OCI-LY7 (cell line): Measurements from ENCODE around the gene TRAF2. TPM values are rescaled to one million over a fixed set of nuclear protein-coding genes. Genes with fewer than 3 reads are reported as not detected.

Experiments
- BruUV-seq: library from RNA; stranded (reverse); fragments of 400-500 nt; replicated peaks from 2 replicates; lab custom pipeline; 2021; lab: Mats Ljungman, UMichigan
- CTCF ChIA-PET: fragments of 300-600 bp; sonication (Branson Sonifier 250); formaldehyde crosslinking; loops from one replicate; lab custom pipeline; 2022; ENCODE audit warnings: antibody characterized with exemption; ENCODE audit not compliant: unreplicated experiment; lab: Charles Lee
- POLR2A ChIA-PET: fragments of 300-600 bp; sonication (Branson Sonifier 250); formaldehyde crosslinking; loops from one replicate; lab custom pipeline; 2022; ENCODE audit warnings: antibody characterized with exemption; lab: Charles Lee
- DNase-seq: peaks from one replicate; pipeline ENCODE4 v3.0.0-alpha.2; 2015; ENCODE audit warnings: low spot score
- H2AFZ ChIP-seq: fragments of 200-600 bp; sonication (generic), shearing (Covaris generic); 2 replicates; pipeline ENCODE4 v1.6.1; 2014; ENCODE audit warnings: mild to moderate bottlenecking, antibody characterized with exemption, low read length, moderate library complexity
- H3K27ac ChIP-seq: fragments of 200-600 bp; sonication (generic); 2 replicates; pipeline ENCODE4 v1.5.1; 2014; ENCODE audit warnings: mixed run types, low read depth, mild to moderate bottlenecking, moderate library complexity, low read length, inconsistent platforms; ENCODE audit not compliant: poor library complexity, severe bottlenecking
- H3K36me3 ChIP-seq: fragments of 200-600 bp; sonication (generic); 2 replicates; pipeline ENCODE4 v1.6.1; 2014; ENCODE audit warnings: mild to moderate bottlenecking, antibody characterized with exemption, low read length, moderate library complexity, mixed read lengths; ENCODE audit not compliant: insufficient read depth
- H3K4me1 ChIP-seq: fragments of 200-600 bp; sonication (generic); 2 replicates; pipeline ENCODE4 v1.5.1; 2014; ENCODE audit warnings: mild to moderate bottlenecking, low read length; ENCODE audit not compliant: insufficient read depth, poor library complexity, severe bottlenecking
- H3K4me2 ChIP-seq: fragments of 200-600 bp; sonication (generic); 2 replicates; pipeline ENCODE4 v1.6.1; 2014; ENCODE audit warnings: mild to moderate bottlenecking, low read length
- H3K4me3 ChIP-seq: fragments of 200-600 bp; sonication (generic); 2 replicates; pipeline ENCODE4 v1.5.1; 2014; ENCODE audit warnings: mild to moderate bottlenecking, low read depth, low read length; ENCODE audit not compliant: poor library complexity, severe bottlenecking
- H3K79me2 ChIP-seq: fragments of 200-600 bp; sonication (generic); 2 replicates; pipeline ENCODE4 v1.6.1; 2016; ENCODE audit warnings: low read depth, mild to moderate bottlenecking, low read length, moderate library complexity, mixed read lengths; ENCODE audit not compliant: insufficient read depth
- H3K9me2 ChIP-seq: fragments of 200-600 bp; sonication (generic); 2 replicates; pipeline ENCODE4 v1.6.1; 2016; ENCODE audit warnings: mild to moderate bottlenecking, low read length, mixed read lengths; ENCODE audit not compliant: insufficient read depth
- H3K9me3 ChIP-seq: fragments of 200-600 bp; sonication (generic); 2 replicates; pipeline ENCODE4 v1.6.1; 2014; ENCODE audit warnings: mild to moderate bottlenecking, mixed run types, low read length, mixed read lengths
- H4K20me1 ChIP-seq: fragments of 200-600 bp; sonication (generic); 2 replicates; pipeline ENCODE4 v1.6.1; 2014; ENCODE audit warnings: mild to moderate bottlenecking, antibody characterized with exemption, low read length, moderate library complexity, mixed read lengths; ENCODE audit not compliant: insufficient read depth
- EZH2phosphoT487 ChIP-seq: fragments of 200-600 bp; sonication (generic); IDR thresholded peaks from 2 replicates; pipeline ENCODE4 v1.6.1; 2018; ENCODE audit warnings: low read depth, borderline replicate concordance, mild to moderate bottlenecking, mixed run types, antibody characterized with exemption, low read length, moderate library complexity, mixed read lengths
- intact Hi-C: fragments of 100-400 bp; cut with micrococcal nuclease; formaldehyde crosslinking; loops from one replicate; pipeline ENCODE4 v1.10.0; 2022; ENCODE audit not compliant: unreplicated experiment
- total RNA-seq, 2 experiments: library from RNA; depleted of rRNA in 1 of 2; stranded (reverse); fragments of >200 nt in 1 of 2; shearing (Covaris generic) in 1 of 2; gene quantifications; 2 replicates each; pipeline ENCODE4 v1.2.3, GENCODE V29; 2014 to 2022
- TF ChIP-seq, protein P1 (sequence below): fragments of 200-600 bp; sonication (generic); conservative IDR thresholded peaks from 2 replicates; pipeline ENCODE4 v1.5.1; 2014; ENCODE audit warnings: mild to moderate bottlenecking, antibody characterized with exemption, low read length, moderate library complexity, mixed read lengths

Gene TRAF2
- total RNA-seq, 2 experiments from 2014 or later: 31.4 to 40.5 TPM

DNA sequence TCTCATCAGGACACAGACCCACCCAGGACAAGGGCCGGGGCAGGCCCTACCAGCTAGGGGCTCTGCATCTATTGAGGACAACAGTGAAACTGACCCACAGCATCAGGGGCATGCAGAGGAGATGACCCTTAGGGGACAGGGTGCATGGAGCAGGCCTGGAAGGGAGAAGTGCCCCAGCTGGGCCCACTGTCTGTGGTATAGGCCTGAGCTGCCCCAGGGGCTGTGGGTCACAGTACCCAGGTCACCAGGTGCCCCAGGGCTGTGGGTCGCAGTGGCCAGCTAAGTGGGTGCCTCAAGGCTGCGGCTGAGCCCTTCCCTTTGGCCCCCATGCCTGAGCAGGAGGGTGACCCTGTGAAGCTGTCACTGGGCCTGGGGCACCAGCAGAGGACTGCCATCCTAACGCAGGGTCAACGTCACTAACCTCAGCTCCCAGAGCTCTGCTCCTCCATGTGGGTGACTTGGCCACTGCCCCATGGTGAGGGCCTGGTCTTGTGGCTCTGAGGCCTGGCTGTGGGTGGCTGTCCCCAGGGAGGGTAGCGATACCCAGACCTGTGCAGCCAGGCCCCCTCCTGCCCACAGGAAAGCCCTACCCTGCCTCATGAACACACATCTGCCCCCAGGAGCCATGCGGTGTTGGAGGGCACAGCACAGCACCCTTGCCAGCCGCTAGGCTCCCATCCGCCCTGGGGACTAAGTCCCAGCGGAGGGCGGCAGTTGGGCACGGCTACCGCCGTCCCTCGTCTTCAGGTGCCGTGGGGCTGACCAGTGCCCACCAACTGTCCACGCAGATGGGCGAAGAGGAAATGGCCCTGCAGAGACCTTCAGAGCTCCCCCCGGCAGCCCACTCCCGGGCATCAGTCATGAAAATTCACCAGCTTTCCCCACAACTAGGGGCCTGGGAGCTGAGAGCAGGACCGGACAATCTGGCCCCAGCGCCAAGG lies 25.1 kb upstream of the TRAF2 start:
- CTCF ChIA-PET: no interaction called here
- BruUV-seq: no TSS peak

GRCh38 chr9:136861874-136862457 lies 24.4 kb upstream of the TRAF2 start:
- Histone ChIP-seq H3K79me2 (peaks cover 17% of the 10 kb centered on the region), H3K4me2 (no peak overlapping the region), H3K27ac (no peak overlapping the region), H3K4me3 (no peak overlapping the region), H3K4me1 (peaks cover 9% of the 10 kb centered on the region), H2AFZ (no peak overlapping the region), H3K36me3 (peaks cover 30% of the 10 kb centered on the region), H3K9me3 (no peaks in the 10 kb centered on the region; the same call in 1 of the 2 replicates), H4K20me1 (no peaks in the 10 kb centered on the region), H3K9me2 (no peaks in the 10 kb centered on the region)
- DNase-seq: no peak
- no TSS peak for BruUV-seq
- TF ChIP-seq EZH2phosphoT487: no peak
- TF ChIP-seq, protein P1, sequence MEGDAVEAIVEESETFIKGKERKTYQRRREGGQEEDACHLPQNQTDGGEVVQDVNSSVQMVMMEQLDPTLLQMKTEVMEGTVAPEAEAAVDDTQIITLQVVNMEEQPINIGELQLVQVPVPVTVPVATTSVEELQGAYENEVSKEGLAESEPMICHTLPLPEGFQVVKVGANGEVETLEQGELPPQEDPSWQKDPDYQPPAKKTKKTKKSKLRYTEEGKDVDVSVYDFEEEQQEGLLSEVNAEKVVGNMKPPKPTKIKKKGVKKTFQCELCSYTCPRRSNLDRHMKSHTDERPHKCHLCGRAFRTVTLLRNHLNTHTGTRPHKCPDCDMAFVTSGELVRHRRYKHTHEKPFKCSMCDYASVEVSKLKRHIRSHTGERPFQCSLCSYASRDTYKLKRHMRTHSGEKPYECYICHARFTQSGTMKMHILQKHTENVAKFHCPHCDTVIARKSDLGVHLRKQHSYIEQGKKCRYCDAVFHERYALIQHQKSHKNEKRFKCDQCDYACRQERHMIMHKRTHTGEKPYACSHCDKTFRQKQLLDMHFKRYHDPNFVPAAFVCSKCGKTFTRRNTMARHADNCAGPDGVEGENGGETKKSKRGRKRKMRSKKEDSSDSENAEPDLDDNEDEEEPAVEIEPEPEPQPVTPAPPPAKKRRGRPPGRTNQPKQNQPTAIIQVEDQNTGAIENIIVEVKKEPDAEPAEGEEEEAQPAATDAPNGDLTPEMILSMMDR: no peak
- intact Hi-C loops: no loop called here
- ChIA-PET POLR2A (no interaction called here), CTCF (no interaction called here)

More for the DNA sequence above, 25.1 kb upstream of the TRAF2 start:
- H3K9me2 ChIP-seq: no peaks in the 10 kb centered on the region
- H4K20me1 ChIP-seq: no peaks in the 10 kb centered on the region
- H2AFZ ChIP-seq: no peak overlapping the region
- no peak for TF ChIP-seq EZH2phosphoT487
- TF ChIP-seq, protein P1: no peak
- intact Hi-C loops: no loop called here
- POLR2A ChIA-PET: no interaction called here
- peaks cover 8% of the 10 kb centered on the region for H3K4me1 ChIP-seq
- H3K79me2 ChIP-seq: peaks cover 13% of the 10 kb centered on the region
- no peak overlapping the region for H3K4me2 ChIP-seq
- no peak for DNase-seq
- no peak overlapping the region for H3K27ac ChIP-seq
- H3K9me3 ChIP-seq: no peaks in the 10 kb centered on the region
- peaks cover 30% of the 10 kb centered on the region for H3K36me3 ChIP-seq
- H3K4me3 ChIP-seq: no peak overlapping the region
